Measurements from ENCODE around the gene CFAP46.

GRCh38 chr10:132957981-132958882 is 15.9 kb upstream of the CFAP46 start:
- TF ChIP-seq CTCF (IDR thresholded peaks at IDR 0.05; ENCODE audit: low read depth, low read length, missing input control) (no peak), SP1 (IDR thresholded peaks at IDR 0.05) (no peak), YY1 (IDR thresholded peaks at IDR 0.05) (no peak), RXRA (IDR thresholded peaks at IDR 0.05) (no peak), TAF1 (conservative IDR thresholded peaks at IDR 0.05) (no peak), JUND (IDR thresholded peaks at IDR 0.05) (no peak), MAX (IDR thresholded peaks at IDR 0.05) (no peak), GABPA (IDR thresholded peaks at IDR 0.05 in 1 of 2, conservative IDR thresholded peaks at IDR 0.05 in 1 of 2) (no peak), RAD21 (IDR thresholded peaks at IDR 0.05) (no peak), ATF3 (IDR thresholded peaks at IDR 0.05) (no peak), HNF4A (conservative IDR thresholded peaks at IDR 0.05) (no peak), REST (IDR thresholded peaks at IDR 0.05) (no peak), FOXA1 (IDR thresholded peaks at IDR 0.05) (no peak), FOXA2 (IDR thresholded peaks at IDR 0.05) (no peak)

Measured in liver (tissue), 3 donors.